Panc1 (cell line): Measurements from ENCODE around the gene ENKD1. TPM values are rescaled to one million over a fixed set of nuclear protein-coding genes. Genes with fewer than 3 reads are reported as not detected.

ENCODE experiments used
- ATAC-seq: fragments of 200-7000 bp; cut with Tn5 transposase; 2 replicates; pipeline ENCODE4 v1.9.1; 2020; ENCODE audit warnings: mild to moderate bottlenecking, moderate library complexity
- BruUV-seq: library from RNA; stranded (reverse); fragments of 400-500 nt; replicated peaks from 2 replicates; lab custom pipeline; 2021; lab: Mats Ljungman, UMichigan
- CTCF ChIA-PET: fragments of 300-600 bp; sonication (Branson Sonifier 250); formaldehyde crosslinking; loops from one replicate; lab custom pipeline; 2022; ENCODE audit warnings: antibody characterized with exemption; lab: Charles Lee
- POLR2A ChIA-PET: fragments of 300-600 bp; sonication (Branson Sonifier 250); formaldehyde crosslinking; loops from one replicate; lab custom pipeline; 2022; ENCODE audit warnings: antibody characterized with exemption; lab: Charles Lee
- DNase-seq: peaks from one replicate; pipeline ENCODE4 v3.0.0-alpha.2; 2010; ENCODE audit warnings: low read depth, low spot score
- H3K27ac ChIP-seq: 2 replicates; pipeline ENCODE4 v1.5.1; 2011; ENCODE audit warnings: mild to moderate bottlenecking, low read length, inconsistent platforms
- H3K27me3 ChIP-seq: fragments of 200-500 bp; sonication (Bioruptor generic); 2 replicates; pipeline ENCODE4 v1.6.0; 2014; ENCODE audit warnings: low read length, inconsistent platforms; ENCODE audit not compliant: control insufficient read depth, insufficient read depth
- H3K36me3 ChIP-seq: fragments of 200-500 bp; sonication (Bioruptor generic); 2 replicates; pipeline ENCODE4 v1.5.1; 2014; ENCODE audit warnings: inconsistent platforms, mild to moderate bottlenecking, low read length, moderate library complexity; ENCODE audit not compliant: control insufficient read depth, insufficient read depth
- H3K4me1 ChIP-seq: 2 replicates; pipeline ENCODE4 v1.5.1; 2011; ENCODE audit warnings: inconsistent platforms, mild to moderate bottlenecking, low read length, moderate library complexity; ENCODE audit not compliant: control insufficient read depth, insufficient read depth
- H3K4me3 ChIP-seq, 2 experiments: 2 replicates each; pipeline ENCODE4 v1.5.1; 2011 to 2012; ENCODE audit warnings: low read depth in 2 of 2, low read length in 2 of 2, mild to moderate bottlenecking in 2 of 2, inconsistent platforms in 1 of 2, moderate library complexity in 1 of 2
- H3K9me3 ChIP-seq: fragments of 200-500 bp; sonication (Bioruptor generic); 2 replicates; pipeline ENCODE4 v1.5.1; 2014; ENCODE audit warnings: low read depth, mild to moderate bottlenecking, inconsistent platforms, low read length, moderate library complexity; ENCODE audit not compliant: control insufficient read depth, insufficient read depth
- CTCF ChIP-seq: fragments of 450-650 bp; IDR thresholded peaks from 2 replicates; pipeline ENCODE4 v1.5.1; 2017; ENCODE audit warnings: mild to moderate bottlenecking
- POLR2AphosphoS5 ChIP-seq: IDR thresholded peaks from 2 replicates; pipeline ENCODE4 v1.6.1; 2012; ENCODE audit warnings: mild to moderate bottlenecking, low read depth, low read length, moderate library complexity
- REST ChIP-seq, 2 experiments: IDR thresholded peaks; 2 replicates each; pipeline ENCODE4 v1.6.1; 2011 to 2012; ENCODE audit warnings: low read depth in 2 of 2, control low read depth in 1 of 2, low read length in 1 of 2, mild to moderate bottlenecking in 1 of 2, moderate library complexity in 1 of 2; ENCODE audit not compliant: insufficient read depth in 1 of 2
- SIN3A ChIP-seq: IDR thresholded peaks from 2 replicates; pipeline ENCODE4 v1.6.1; 2012; ENCODE audit warnings: low read depth, mild to moderate bottlenecking, low read length, moderate library complexity, borderline replicate concordance; ENCODE audit not compliant: insufficient read depth
- TCF7L2 ChIP-seq: IDR thresholded peaks from 2 replicates; pipeline ENCODE4 v1.6.1; 2011; ENCODE audit warnings: mild to moderate bottlenecking, low read depth, low read length, inconsistent platforms
- in situ Hi-C: cut with HindIII; loops from 2 replicates; pipeline ENCODE4 v1.10.0; 2016; ENCODE audit warnings: low sequenced_read_pairs, low pct_unique_long_range_greater_than_20kb
- intact Hi-C: fragments of 100-400 bp; cut with micrococcal nuclease; formaldehyde crosslinking; loops from one replicate; pipeline ENCODE4 v1.10.0; 2022; ENCODE audit not compliant: unreplicated experiment
- total RNA-seq: library from RNA; stranded (reverse); gene quantifications from one replicate; pipeline ENCODE4 v1.2.1, GENCODE V29; 2021; ENCODE audit not compliant: unreplicated experiment

Gene ENKD1
- total RNA-seq, 1 experiment from 2014 or later, result 14.6 TPM

GRCh38 chr16:67704110-67704509 is 37.6 kb upstream of the ENKD1 start:
- DNase-seq (no peak), ATAC-seq (no peak)
- H3K4me3 ChIP-seq, result no peak overlapping the region
- H3K27me3 ChIP-seq, result no peaks in the 10 kb centered on the region
- in situ Hi-C loops, result no loop called here
- intact Hi-C loops, result no loop called here
- TF ChIP-seq CTCF, result no peak
- TF ChIP-seq POLR2AphosphoS5, result no peak
- no peak for TF ChIP-seq SIN3A
- TF ChIP-seq REST (IDR thresholded peaks at IDR 0.05; ENCODE audit: insufficient read depth in 1 of 2, low read depth in 2 of 2, low read length in 1 of 2), result no peak
- TF ChIP-seq TCF7L2, result no peak
- no TSS peak for BruUV-seq
- CTCF ChIA-PET, result no interaction called here
- POLR2A ChIA-PET, result no interaction called here
- H3K27ac ChIP-seq, result no peak overlapping the region
- no peaks in the 10 kb centered on the region for H3K9me3 ChIP-seq
- no peaks in the 10 kb centered on the region for H3K4me1 ChIP-seq
- no peaks in the 10 kb centered on the region for H3K36me3 ChIP-seq

GRCh38 chr16:67703626-67704025 is 37.1 kb upstream of the ENKD1 start:
- CTCF ChIA-PET, result no interaction called here
- in situ Hi-C loops, result no loop called here
- H3K36me3 ChIP-seq, result no peaks in the 10 kb centered on the region

More at GRCh38 chr16:67703626-67704025, 37.1 kb upstream of the ENKD1 start:
- Histone ChIP-seq H3K4me1 (no peaks in the 10 kb centered on the region), H3K4me3 (no peak overlapping the region), H3K9me3 (no peaks in the 10 kb centered on the region), H3K27me3 (no peaks in the 10 kb centered on the region), H3K27ac (no peak overlapping the region)
- intact Hi-C loops, result no loop called here
- BruUV-seq, result no TSS peak
- no peak for TF ChIP-seq REST (IDR thresholded peaks at IDR 0.05; ENCODE audit: insufficient read depth in 1 of 2, low read depth in 2 of 2, low read length in 1 of 2)
- TF ChIP-seq SIN3A, result no peak
- TF ChIP-seq POLR2AphosphoS5, result no peak
- TF ChIP-seq CTCF, result no peak
- TF ChIP-seq TCF7L2, result no peak
- DNase-seq (no peak), ATAC-seq (no peak; the same call in 1 of the 2 replicates)
- POLR2A ChIA-PET, result no interaction called here
